Endothelial cell of coronary artery (primary cell): Measurements from ENCODE around the gene GAGE12G. TPM values are rescaled to one million over a fixed set of nuclear protein-coding genes. Genes with fewer than 3 reads are reported as not detected.

ENCODE experiments used
- total RNA-seq: library from RNA; depleted of rRNA; stranded (reverse); fragments of >200 nt; gene quantifications from 2 replicates; pipeline ENCODE4 v1.2.3, GENCODE V29; 2014

The GAGE12G gene, protein sequence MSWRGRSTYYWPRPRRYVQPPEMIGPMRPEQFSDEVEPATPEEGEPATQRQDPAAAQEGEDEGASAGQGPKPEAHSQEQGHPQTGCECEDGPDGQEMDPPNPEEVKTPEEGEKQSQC
- not detected in 2 replicates for total RNA-seq

DNA sequence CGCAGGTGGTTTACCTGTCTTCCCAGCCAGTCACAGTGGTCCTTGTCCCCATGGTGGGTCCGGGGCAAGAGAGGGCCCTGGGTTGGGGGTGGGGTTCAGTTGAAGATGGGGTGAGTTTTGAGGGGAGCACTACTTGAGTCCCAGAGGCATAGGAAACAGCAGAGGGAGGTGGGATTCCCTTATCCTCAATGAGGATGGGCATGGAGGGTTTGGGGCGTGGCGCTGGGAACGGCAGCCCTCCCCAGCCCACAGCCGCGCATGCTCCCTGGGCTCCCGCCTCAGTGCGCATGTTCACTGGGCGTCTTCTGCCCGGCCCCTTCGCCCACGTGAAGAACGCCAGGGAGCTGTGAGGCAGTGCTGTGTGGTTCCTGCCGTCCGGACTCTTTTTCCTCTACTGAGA lies at the start of gene GAGE12G:
GAGE12G (plus strand) TSS at position 301 of the 400 bp plus-strand sequence. CDS start 1,155 bp downstream, outside the sequence.

DNA sequence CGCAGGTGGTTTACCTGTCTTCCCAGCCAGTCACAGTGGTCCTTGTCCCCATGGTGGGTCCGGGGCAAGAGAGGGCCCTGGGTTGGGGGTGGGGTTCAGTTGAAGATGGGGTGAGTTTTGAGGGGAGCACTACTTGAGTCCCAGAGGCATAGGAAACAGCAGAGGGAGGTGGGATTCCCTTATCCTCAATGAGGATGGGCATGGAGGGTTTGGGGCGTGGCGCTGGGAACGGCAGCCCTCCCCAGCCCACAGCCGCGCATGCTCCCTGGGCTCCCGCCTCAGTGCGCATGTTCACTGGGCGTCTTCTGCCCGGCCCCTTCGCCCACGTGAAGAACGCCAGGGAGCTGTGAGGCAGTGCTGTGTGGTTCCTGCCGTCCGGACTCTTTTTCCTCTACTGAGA lies 38.3 kb upstream of the GAGE12G start, which contains the start of gene GAGE12C:
GAGE12C (plus strand) TSS at position 301 of the 400 bp plus-strand sequence. CDS start 1,155 bp downstream, outside the sequence.

DNA sequence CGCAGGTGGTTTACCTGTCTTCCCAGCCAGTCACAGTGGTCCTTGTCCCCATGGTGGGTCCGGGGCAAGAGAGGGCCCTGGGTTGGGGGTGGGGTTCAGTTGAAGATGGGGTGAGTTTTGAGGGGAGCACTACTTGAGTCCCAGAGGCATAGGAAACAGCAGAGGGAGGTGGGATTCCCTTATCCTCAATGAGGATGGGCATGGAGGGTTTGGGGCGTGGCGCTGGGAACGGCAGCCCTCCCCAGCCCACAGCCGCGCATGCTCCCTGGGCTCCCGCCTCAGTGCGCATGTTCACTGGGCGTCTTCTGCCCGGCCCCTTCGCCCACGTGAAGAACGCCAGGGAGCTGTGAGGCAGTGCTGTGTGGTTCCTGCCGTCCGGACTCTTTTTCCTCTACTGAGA lies 28.8 kb upstream of the GAGE12G start, which contains the start of gene GAGE12D:
GAGE12D (plus strand) TSS at position 301 of the 400 bp plus-strand sequence. CDS start 1,155 bp downstream, outside the sequence.

DNA sequence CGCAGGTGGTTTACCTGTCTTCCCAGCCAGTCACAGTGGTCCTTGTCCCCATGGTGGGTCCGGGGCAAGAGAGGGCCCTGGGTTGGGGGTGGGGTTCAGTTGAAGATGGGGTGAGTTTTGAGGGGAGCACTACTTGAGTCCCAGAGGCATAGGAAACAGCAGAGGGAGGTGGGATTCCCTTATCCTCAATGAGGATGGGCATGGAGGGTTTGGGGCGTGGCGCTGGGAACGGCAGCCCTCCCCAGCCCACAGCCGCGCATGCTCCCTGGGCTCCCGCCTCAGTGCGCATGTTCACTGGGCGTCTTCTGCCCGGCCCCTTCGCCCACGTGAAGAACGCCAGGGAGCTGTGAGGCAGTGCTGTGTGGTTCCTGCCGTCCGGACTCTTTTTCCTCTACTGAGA lies 19.2 kb upstream of the GAGE12G start, which contains the start of gene GAGE12E:
GAGE12E (plus strand) TSS at position 301 of the 400 bp plus-strand sequence. CDS start 1,155 bp downstream, outside the sequence.

DNA sequence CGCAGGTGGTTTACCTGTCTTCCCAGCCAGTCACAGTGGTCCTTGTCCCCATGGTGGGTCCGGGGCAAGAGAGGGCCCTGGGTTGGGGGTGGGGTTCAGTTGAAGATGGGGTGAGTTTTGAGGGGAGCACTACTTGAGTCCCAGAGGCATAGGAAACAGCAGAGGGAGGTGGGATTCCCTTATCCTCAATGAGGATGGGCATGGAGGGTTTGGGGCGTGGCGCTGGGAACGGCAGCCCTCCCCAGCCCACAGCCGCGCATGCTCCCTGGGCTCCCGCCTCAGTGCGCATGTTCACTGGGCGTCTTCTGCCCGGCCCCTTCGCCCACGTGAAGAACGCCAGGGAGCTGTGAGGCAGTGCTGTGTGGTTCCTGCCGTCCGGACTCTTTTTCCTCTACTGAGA lies 9.7 kb upstream of the GAGE12G start, which contains the start of gene GAGE12F:
GAGE12F (plus strand) TSS at position 301 of the 400 bp plus-strand sequence. CDS start 1,155 bp downstream, outside the sequence.

DNA sequence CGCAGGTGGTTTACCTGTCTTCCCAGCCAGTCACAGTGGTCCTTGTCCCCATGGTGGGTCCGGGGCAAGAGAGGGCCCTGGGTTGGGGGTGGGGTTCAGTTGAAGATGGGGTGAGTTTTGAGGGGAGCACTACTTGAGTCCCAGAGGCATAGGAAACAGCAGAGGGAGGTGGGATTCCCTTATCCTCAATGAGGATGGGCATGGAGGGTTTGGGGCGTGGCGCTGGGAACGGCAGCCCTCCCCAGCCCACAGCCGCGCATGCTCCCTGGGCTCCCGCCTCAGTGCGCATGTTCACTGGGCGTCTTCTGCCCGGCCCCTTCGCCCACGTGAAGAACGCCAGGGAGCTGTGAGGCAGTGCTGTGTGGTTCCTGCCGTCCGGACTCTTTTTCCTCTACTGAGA lies 9.4 kb downstream of the GAGE12G start, which contains the start of gene GAGE12H:
GAGE12H (plus strand) TSS at position 301 of the 400 bp plus-strand sequence. CDS start 1,155 bp downstream, outside the sequence.

DNA sequence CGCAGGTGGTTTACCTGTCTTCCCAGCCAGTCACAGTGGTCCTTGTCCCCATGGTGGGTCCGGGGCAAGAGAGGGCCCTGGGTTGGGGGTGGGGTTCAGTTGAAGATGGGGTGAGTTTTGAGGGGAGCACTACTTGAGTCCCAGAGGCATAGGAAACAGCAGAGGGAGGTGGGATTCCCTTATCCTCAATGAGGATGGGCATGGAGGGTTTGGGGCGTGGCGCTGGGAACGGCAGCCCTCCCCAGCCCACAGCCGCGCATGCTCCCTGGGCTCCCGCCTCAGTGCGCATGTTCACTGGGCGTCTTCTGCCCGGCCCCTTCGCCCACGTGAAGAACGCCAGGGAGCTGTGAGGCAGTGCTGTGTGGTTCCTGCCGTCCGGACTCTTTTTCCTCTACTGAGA lies 19.0 kb downstream of the GAGE12G start, which contains the start of gene GAGE2A:
GAGE2A (plus strand) TSS at position 301 of the 400 bp plus-strand sequence. CDS start 1,155 bp downstream, outside the sequence.

DNA sequence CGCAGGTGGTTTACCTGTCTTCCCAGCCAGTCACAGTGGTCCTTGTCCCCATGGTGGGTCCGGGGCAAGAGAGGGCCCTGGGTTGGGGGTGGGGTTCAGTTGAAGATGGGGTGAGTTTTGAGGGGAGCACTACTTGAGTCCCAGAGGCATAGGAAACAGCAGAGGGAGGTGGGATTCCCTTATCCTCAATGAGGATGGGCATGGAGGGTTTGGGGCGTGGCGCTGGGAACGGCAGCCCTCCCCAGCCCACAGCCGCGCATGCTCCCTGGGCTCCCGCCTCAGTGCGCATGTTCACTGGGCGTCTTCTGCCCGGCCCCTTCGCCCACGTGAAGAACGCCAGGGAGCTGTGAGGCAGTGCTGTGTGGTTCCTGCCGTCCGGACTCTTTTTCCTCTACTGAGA lies 28.5 kb downstream of the GAGE12G start, which contains the start of gene GAGE1:
GAGE1 (plus strand) TSS at position 301 of the 400 bp plus-strand sequence. CDS start 1,155 bp downstream, outside the sequence.

Other genes starting within 250 kb of the GAGE12G start
- gene GAGE12J, start 248.4 kb upstream of the GAGE12G start, total RNA-seq, result not detected in 2 replicates
- gene GAGE13, start 238.8 kb upstream of the GAGE12G start, total RNA-seq, result not detected in 2 replicates
- not detected in 2 replicates for gene GAGE12C, start 38.2 kb upstream of the GAGE12G start, total RNA-seq
- not detected in 2 replicates for gene GAGE12D, start 28.7 kb upstream of the GAGE12G start, total RNA-seq
- not detected in 2 replicates for gene GAGE12E, start 19.1 kb upstream of the GAGE12G start, total RNA-seq
- not detected in 2 replicates for gene GAGE12F, start 9.6 kb upstream of the GAGE12G start, total RNA-seq
- gene GAGE12H, start 9.5 kb downstream of the GAGE12G start, total RNA-seq, result not detected in 2 replicates
- gene GAGE2A, start 19.1 kb downstream of the GAGE12G start, total RNA-seq, result not detected in 2 replicates
- gene GAGE1, start 28.6 kb downstream of the GAGE12G start, total RNA-seq, result not detected in 2 replicates
- gene PAGE1, start 125.6 kb downstream of the GAGE12G start, total RNA-seq, result not detected in 2 replicates